Measurements from ENCODE around the gene ASPSCR1. TPM values are rescaled to one million over a fixed set of nuclear protein-coding genes. Genes with fewer than 3 reads are reported as not detected.
A peak's percentile ranks its signal among the peaks of the same experiment; 100 is the strongest.

The ASPSCR1 gene
- total and polyA plus RNA-seq, 9 of the 15 experiments (the other 6 are each of a cell fraction or from before 2014, with no cell fraction given) = 0.90 to 36.9 (median 11.6) TPM

DNA sequence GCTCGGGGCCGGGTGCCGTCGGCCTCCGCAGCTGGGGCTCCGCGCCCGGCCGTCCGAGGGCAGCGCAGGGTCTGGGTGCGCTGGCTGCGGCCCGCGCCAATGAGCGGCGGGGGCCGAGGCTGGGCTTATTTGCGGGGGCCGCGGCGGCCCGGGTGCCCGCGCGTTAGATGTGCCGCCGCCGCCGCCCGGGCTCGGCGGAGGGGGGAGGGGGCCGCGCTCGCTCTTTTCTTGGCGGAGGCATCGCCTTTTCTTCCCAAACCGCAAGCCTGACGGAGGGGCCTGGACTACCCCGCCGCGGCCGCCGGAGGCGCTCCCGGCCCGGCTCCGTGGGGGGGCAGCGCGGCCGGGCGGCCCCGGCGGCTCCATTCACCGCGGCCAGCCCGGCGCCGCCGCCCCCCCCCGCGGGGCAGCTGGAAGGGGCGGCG, 16.3 kb upstream of the ASPSCR1 start, which contains the start of gene NOTUM:
NOTUM (minus strand) TSS at position 101 of the 425 bp plus-strand sequence. CDS start 278 bp downstream, outside the sequence.
- FAIRE-seq (no peak), ATAC-seq (peak; percentile 63), DNase-seq (ENCODE audit: extremely low read depth in 1 of 4, low spot score in 3 of 4) (peak; percentile 72 to 84 (median 82))
- no peaks in the 10 kb centered on the region for H3K9me1 ChIP-seq (ENCODE audit: control insufficient read depth, insufficient read depth, low read length)
- H3K36me3 ChIP-seq (ENCODE audit: control insufficient read depth, insufficient read depth, low read length) = peaks cover 13% of the 10 kb centered on the region; the same call in 2 of the 3 replicates
- H3K79me2 ChIP-seq (ENCODE audit: control insufficient read depth, insufficient read depth, low read length) = peaks cover 20% of the 10 kb centered on the region
- no peaks in the 10 kb centered on the region for H3K27me3 ChIP-seq (ENCODE audit: control insufficient read depth in 2 of 2, insufficient read depth in 2 of 2, low read length in 2 of 2)
- H3K27ac ChIP-seq (ENCODE audit: extremely low read depth, low read depth, low read length) = peak within 1 kb of the TSS; percentile 68
- peak within 1 kb of the TSS; percentile 91 for H2AFZ ChIP-seq (ENCODE audit: low read depth, low read length)
- CTCF ChIA-PET (ENCODE audit: low intra/inter-chr PET ratio) = interaction anchor here (0.5 to 5.2 kb wide), 5 partner anchors 17 to 194 kb away, joined by 3 to 103 read pairs (median 3); partner anchors contain the start of genes ASPSCR1, CENPX and LRRC45
- H3K4me1 ChIP-seq (replicated peaks in 1 of 2; ENCODE audit: control insufficient read depth in 2 of 2, insufficient read depth in 2 of 2, low read length in 2 of 2) = peaks cover 7 to 78% of the 10 kb centered on the region in 2 experiments; a peak in 4 of 5 replicates
- H3K4me3 ChIP-seq = peak within 1 kb of the TSS; percentile 58
- WGBS (ENCODE audit: insufficient coverage, low coverage, missing lambda C conversion rate) = 1% methylated on average over 20 of the region's 65 CpGs
- intact Hi-C loops (cut with micrococcal nuclease) (no loop called here), in situ Hi-C loops (cut with MboI) (no loop called here)
- H3K9ac ChIP-seq (ENCODE audit: insufficient read depth in 1 of 2, low read depth in 2 of 2, low read length in 2 of 2) = peak within 1 kb of the TSS; percentile 82 to 92
- H3K9me3 ChIP-seq (replicated peaks; ENCODE audit: control insufficient read depth, insufficient read depth, low read depth, low read length) = no peaks in the 10 kb centered on the region
- no TSS peak for BruUV-seq (replicated peaks)
- no peaks in the 10 kb centered on the region for H4K20me1 ChIP-seq (replicated peaks; ENCODE audit: control insufficient read depth, insufficient read depth, low read length)
- H3K4me2 ChIP-seq (ENCODE audit: insufficient read depth, low read length) = peak within 1 kb of the TSS; percentile 85
- POLR2A ChIA-PET = interaction anchor here (0.5 to 1.6 kb wide), 6 partner anchors 21 to 373 kb away, joined by 3 to 7 read pairs (median 3); no protein-coding TSS in a partner anchor
- TF ChIP-seq NONO (IDR thresholded peaks at IDR 0.05; ENCODE audit: low read depth in 2 of 2, low read length in 1 of 2) (0 out of 4 replicates have a peak, but pooled peaks of 1 of the 2 experiments have one; percentile 26), CCNT2 (IDR thresholded peaks at IDR 0.05; ENCODE audit: borderline replicate concordance, extremely low read depth, insufficient read length, low read depth, low read length) (peak; percentile 78), TBP (optimal IDR thresholded peaks at IDR 0.05; ENCODE audit: low read depth, low read length) (peak; percentile 17), RB1 (IDR thresholded peaks at IDR 0.05; ENCODE audit: low read depth) (0 out of 2 replicates have a peak, but pooled peaks have one; percentile 25), CREB1 (IDR thresholded peaks at IDR 0.05) (no peak), CREB1 (CRISPR knock-in tag; IDR thresholded peaks at IDR 0.05) (no peak), RAD21 (CRISPR knock-in tag; conservative IDR thresholded peaks at IDR 0.05 in 1 of 2, IDR thresholded peaks at IDR 0.05 in 1 of 2) (peak in 1 of 2 experiments; percentile 25; a peak in 2 of 4 replicates), CXXC5 (CRISPR knock-in tag; IDR thresholded peaks at IDR 0.05) (peak; percentile 48; the same call in 1 of the 2 replicates), PHB2 (IDR thresholded peaks at IDR 0.05; ENCODE audit: low read depth) (no peak)
- TF ChIP-seq, protein P1, sequence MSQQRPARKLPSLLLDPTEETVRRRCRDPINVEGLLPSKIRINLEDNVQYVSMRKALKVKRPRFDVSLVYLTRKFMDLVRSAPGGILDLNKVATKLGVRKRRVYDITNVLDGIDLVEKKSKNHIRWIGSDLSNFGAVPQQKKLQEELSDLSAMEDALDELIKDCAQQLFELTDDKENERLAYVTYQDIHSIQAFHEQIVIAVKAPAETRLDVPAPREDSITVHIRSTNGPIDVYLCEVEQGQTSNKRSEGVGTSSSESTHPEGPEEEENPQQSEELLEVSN (IDR thresholded peaks at IDR 0.05; ENCODE audit: borderline replicate concordance in 1 of 2, extremely low read depth in 1 of 2, insufficient read depth in 1 of 2, insufficient read length in 1 of 2, low read depth in 1 of 2, low read length in 1 of 2, poor library complexity in 1 of 2, severe bottlenecking in 1 of 2) = peak in 1 of 2 experiments; percentile 29
- TF ChIP-seq, protein P2, sequence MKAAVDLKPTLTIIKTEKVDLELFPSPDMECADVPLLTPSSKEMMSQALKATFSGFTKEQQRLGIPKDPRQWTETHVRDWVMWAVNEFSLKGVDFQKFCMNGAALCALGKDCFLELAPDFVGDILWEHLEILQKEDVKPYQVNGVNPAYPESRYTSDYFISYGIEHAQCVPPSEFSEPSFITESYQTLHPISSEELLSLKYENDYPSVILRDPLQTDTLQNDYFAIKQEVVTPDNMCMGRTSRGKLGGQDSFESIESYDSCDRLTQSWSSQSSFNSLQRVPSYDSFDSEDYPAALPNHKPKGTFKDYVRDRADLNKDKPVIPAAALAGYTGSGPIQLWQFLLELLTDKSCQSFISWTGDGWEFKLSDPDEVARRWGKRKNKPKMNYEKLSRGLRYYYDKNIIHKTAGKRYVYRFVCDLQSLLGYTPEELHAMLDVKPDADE (conservative IDR thresholded peaks at IDR 0.05; ENCODE audit: control insufficient read depth, low read depth, low read length) = 0 out of 2 replicates have a peak, but pooled peaks have one; percentile 47
- TF ChIP-seq, protein P3, sequence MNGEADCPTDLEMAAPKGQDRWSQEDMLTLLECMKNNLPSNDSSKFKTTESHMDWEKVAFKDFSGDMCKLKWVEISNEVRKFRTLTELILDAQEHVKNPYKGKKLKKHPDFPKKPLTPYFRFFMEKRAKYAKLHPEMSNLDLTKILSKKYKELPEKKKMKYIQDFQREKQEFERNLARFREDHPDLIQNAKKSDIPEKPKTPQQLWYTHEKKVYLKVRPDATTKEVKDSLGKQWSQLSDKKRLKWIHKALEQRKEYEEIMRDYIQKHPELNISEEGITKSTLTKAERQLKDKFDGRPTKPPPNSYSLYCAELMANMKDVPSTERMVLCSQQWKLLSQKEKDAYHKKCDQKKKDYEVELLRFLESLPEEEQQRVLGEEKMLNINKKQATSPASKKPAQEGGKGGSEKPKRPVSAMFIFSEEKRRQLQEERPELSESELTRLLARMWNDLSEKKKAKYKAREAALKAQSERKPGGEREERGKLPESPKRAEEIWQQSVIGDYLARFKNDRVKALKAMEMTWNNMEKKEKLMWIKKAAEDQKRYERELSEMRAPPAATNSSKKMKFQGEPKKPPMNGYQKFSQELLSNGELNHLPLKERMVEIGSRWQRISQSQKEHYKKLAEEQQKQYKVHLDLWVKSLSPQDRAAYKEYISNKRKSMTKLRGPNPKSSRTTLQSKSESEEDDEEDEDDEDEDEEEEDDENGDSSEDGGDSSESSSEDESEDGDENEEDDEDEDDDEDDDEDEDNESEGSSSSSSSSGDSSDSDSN (IDR thresholded peaks at IDR 0.05; ENCODE audit: borderline replicate concordance in 1 of 2, low read depth in 2 of 2, low read length in 2 of 2) = peak in 1 of 2 experiments; percentile 88; a peak in 2 of 4 replicates
- TF ChIP-seq, protein P4, sequence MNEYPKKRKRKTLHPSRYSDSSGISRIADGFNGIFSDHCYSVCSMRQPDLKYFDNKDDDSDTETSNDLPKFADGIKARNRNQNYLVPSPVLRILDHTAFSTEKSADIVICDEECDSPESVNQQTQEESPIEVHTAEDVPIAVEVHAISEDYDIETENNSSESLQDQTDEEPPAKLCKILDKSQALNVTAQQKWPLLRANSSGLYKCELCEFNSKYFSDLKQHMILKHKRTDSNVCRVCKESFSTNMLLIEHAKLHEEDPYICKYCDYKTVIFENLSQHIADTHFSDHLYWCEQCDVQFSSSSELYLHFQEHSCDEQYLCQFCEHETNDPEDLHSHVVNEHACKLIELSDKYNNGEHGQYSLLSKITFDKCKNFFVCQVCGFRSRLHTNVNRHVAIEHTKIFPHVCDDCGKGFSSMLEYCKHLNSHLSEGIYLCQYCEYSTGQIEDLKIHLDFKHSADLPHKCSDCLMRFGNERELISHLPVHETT (CRISPR knock-in tag; conservative IDR thresholded peaks at IDR 0.05 in 1 of 2, IDR thresholded peaks at IDR 0.05 in 1 of 2) = peak in 1 of 2 experiments; percentile 77; a peak in 2 of 4 replicates

Data from K562 (cell line).